Measurements from ENCODE around the gene FBN3.

DNA sequence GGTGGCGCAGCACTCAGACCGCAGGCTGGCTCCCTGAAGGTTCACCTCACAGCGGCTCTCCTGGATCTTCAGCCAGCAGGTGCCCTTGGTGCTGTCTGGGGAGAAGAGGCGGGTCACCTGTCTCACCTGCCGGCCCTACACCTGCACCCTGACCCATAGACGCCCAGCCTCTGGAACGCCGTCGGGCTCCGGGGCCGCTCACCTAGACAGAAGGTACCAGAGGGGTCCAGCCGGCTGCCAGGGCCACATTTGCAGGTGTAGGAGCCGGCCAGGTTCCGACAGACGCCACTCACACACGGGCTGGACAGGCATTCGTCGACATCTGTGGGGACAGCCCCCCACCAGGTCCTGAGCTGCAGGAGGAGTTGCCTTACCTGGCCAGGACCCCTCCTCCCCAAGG, 22.9 kb downstream of the FBN3 start:
- no peak for TF ChIP-seq CTCF (IDR thresholded peaks at IDR 0.05; ENCODE audit: low read length)
- TF ChIP-seq EZH2 (IDR thresholded peaks at IDR 0.05; ENCODE audit: borderline replicate concordance, low read length) = no peak

Data from OCI-LY1 (cell line).